PC-9 (cell line): Measurements from ENCODE around the gene SPACA1.

ENCODE experiments used
- EZH2 ChIP-seq: fragments of 200-600 bp; sonication (generic); IDR thresholded peaks from 2 replicates; pipeline ENCODE4 v1.8.0; 2017; ENCODE audit warnings: antibody characterized with exemption, low read depth
- TF ChIP-seq, protein P1 (sequence below): fragments of 200-600 bp; sonication (generic); conservative IDR thresholded peaks from 2 replicates; pipeline ENCODE4 v1.6.1; 2017; ENCODE audit warnings: mixed run types, antibody characterized with exemption, mild to moderate bottlenecking, moderate library complexity

- TF ChIP-seq, protein P1, sequence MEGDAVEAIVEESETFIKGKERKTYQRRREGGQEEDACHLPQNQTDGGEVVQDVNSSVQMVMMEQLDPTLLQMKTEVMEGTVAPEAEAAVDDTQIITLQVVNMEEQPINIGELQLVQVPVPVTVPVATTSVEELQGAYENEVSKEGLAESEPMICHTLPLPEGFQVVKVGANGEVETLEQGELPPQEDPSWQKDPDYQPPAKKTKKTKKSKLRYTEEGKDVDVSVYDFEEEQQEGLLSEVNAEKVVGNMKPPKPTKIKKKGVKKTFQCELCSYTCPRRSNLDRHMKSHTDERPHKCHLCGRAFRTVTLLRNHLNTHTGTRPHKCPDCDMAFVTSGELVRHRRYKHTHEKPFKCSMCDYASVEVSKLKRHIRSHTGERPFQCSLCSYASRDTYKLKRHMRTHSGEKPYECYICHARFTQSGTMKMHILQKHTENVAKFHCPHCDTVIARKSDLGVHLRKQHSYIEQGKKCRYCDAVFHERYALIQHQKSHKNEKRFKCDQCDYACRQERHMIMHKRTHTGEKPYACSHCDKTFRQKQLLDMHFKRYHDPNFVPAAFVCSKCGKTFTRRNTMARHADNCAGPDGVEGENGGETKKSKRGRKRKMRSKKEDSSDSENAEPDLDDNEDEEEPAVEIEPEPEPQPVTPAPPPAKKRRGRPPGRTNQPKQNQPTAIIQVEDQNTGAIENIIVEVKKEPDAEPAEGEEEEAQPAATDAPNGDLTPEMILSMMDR = no peak
- no peak for TF ChIP-seq EZH2
Observed at GRCh38 chr6:88077305-88077704, 29.7 kb downstream of the SPACA1 start.
